HG02938 (cell line): ENCODE measurements around the gene WWOX.
"Not testable (repeated sequence)": the region's sequence is repeated elsewhere in the genome, so short reads cannot be mapped to it uniquely, and the experiment has no call there.

ENCODE experiments used
- ATAC-seq: cut with Tn5 transposase; IDR thresholded peaks from one replicate; pipeline ENCODE4 v1.9.1; 2021; ENCODE audit warnings: mild to moderate bottlenecking, moderate library complexity; ENCODE audit not compliant: unreplicated experiment

WWOX gene

GRCh38 chr16:78513838-78514237, 414.4 kb downstream of the WWOX start:
- ATAC-seq, result no peak

GRCh38 chr16:78514888-78515287, 415.4 kb downstream of the WWOX start:
- ATAC-seq, result not testable (repeated sequence)

GRCh38 chr16:78515421-78515820, 416.0 kb downstream of the WWOX start:
- no peak for ATAC-seq

- ATAC-seq, result no peak
Measured at GRCh38 chr16:78516006-78516736, 416.7 kb downstream of the WWOX start.

GRCh38 chr16:78519896-78520295, 420.4 kb downstream of the WWOX start:
- ATAC-seq, result no peak

GRCh38 chr16:78520470-78520869, 421.0 kb downstream of the WWOX start:
- no peak for ATAC-seq

- no peak for ATAC-seq
Measured at GRCh38 chr16:78522327-78522726, 422.9 kb downstream of the WWOX start.

GRCh38 chr16:78523212-78523985, 423.9 kb downstream of the WWOX start:
- no peak for ATAC-seq

- ATAC-seq, result no peak
Measured at GRCh38 chr16:78524066-78524595, 424.7 kb downstream of the WWOX start.

- no peak for ATAC-seq
Measured at GRCh38 chr16:78528265-78528664, 428.8 kb downstream of the WWOX start.

- ATAC-seq, result no peak
Measured at GRCh38 chr16:78529881-78530280, 430.4 kb downstream of the WWOX start.

- no peak for ATAC-seq
Measured at GRCh38 chr16:78530283-78530682, 430.8 kb downstream of the WWOX start.

- no peak for ATAC-seq
Measured at GRCh38 chr16:78535098-78535497, 435.6 kb downstream of the WWOX start.

GRCh38 chr16:78537511-78537910, 438.1 kb downstream of the WWOX start:
- no peak for ATAC-seq

- no peak for ATAC-seq
Measured at GRCh38 chr16:78538292-78538691, 438.8 kb downstream of the WWOX start.

GRCh38 chr16:78538919-78539318, 439.5 kb downstream of the WWOX start:
- no peak for ATAC-seq

GRCh38 chr16:78542419-78542818, 443.0 kb downstream of the WWOX start:
- ATAC-seq, result no peak

GRCh38 chr16:78543023-78543422, 443.6 kb downstream of the WWOX start:
- ATAC-seq, result no peak

- no peak for ATAC-seq
Measured at GRCh38 chr16:78549366-78549765, 449.9 kb downstream of the WWOX start.

- ATAC-seq, result no peak
Measured at GRCh38 chr16:78551487-78552085, 452.1 kb downstream of the WWOX start.

- ATAC-seq, result no peak
Measured at GRCh38 chr16:78552106-78552675, 452.7 kb downstream of the WWOX start.
